ENCODE measurements around the gene LRRC8D.
"Not testable (repeated sequence)": the region's sequence is repeated elsewhere in the genome, so short reads cannot be mapped to it uniquely, and the experiment has no call there.

The LRRC8D gene

GRCh38 chr1:89911191-89911991, 90.6 kb downstream of the LRRC8D start:
- no peak for DNase-seq

GRCh38 chr1:89912073-89912472, 91.2 kb downstream of the LRRC8D start:
- no peak for DNase-seq

GRCh38 chr1:89913353-89914095, 92.7 kb downstream of the LRRC8D start:
- no peak for DNase-seq

- no peak for DNase-seq
These were observed 96.5 kb downstream of the LRRC8D start for GRCh38 chr1:89917353-89917752.

GRCh38 chr1:89918127-89918793, 97.4 kb downstream of the LRRC8D start:
- no peak for DNase-seq

GRCh38 chr1:89918794-89919155, 97.9 kb downstream of the LRRC8D start:
- no peak for DNase-seq

GRCh38 chr1:89919174-89919573, 98.3 kb downstream of the LRRC8D start:
- DNase-seq = no peak

- no peak for DNase-seq
These were observed 102.1 kb downstream of the LRRC8D start for GRCh38 chr1:89922911-89923310.

GRCh38 chr1:89923517-89923916, 102.7 kb downstream of the LRRC8D start:
- DNase-seq = no peak

GRCh38 chr1:89924075-89924474, 103.2 kb downstream of the LRRC8D start:
- not testable (repeated sequence) for DNase-seq

- DNase-seq = no peak
These were observed 106.2 kb downstream of the LRRC8D start for GRCh38 chr1:89927049-89927448.

GRCh38 chr1:89927478-89927877, 106.6 kb downstream of the LRRC8D start:
- DNase-seq = no peak

- no peak for DNase-seq
These were observed 107.7 kb downstream of the LRRC8D start for GRCh38 chr1:89928506-89928905.

GRCh38 chr1:89929467-89930063, 108.7 kb downstream of the LRRC8D start:
- no peak for DNase-seq

GRCh38 chr1:89930579-89930978, 109.7 kb downstream of the LRRC8D start:
- DNase-seq = no peak

- DNase-seq = no peak
These were observed 111.1 kb downstream of the LRRC8D start for GRCh38 chr1:89931964-89932363.

GRCh38 chr1:89932598-89933364, 111.9 kb downstream of the LRRC8D start:
- DNase-seq = no peak

GRCh38 chr1:89934461-89934860, 113.6 kb downstream of the LRRC8D start:
- no peak for DNase-seq

GRCh38 chr1:89935235-89935634, 114.4 kb downstream of the LRRC8D start:
- no peak for DNase-seq

GRCh38 chr1:89936694-89937093, 115.9 kb downstream of the LRRC8D start:
- no peak for DNase-seq

GRCh38 chr1:89938171-89939055, 117.6 kb downstream of the LRRC8D start:
- DNase-seq = no peak
